ENCODE results near the gene AMOTL1. TPM values are rescaled to one million over a fixed set of nuclear protein-coding genes. Genes with fewer than 3 reads are reported as not detected.

AMOTL1 gene
- total and polyA plus RNA-seq, 2 of the 8 experiments (the other 6 are each of a cell fraction or from before 2014, with no cell fraction given), result 9.0 to 27.6 TPM

GRCh38 chr11:94734563-94735275 lies 33.4 kb upstream of the AMOTL1 start (continued):
- TF ChIP-seq RAD21 (IDR thresholded peaks at IDR 0.05 in 1 of 2, conservative IDR thresholded peaks at IDR 0.05 in 1 of 2; ENCODE audit: low read depth in 2 of 2, low read length in 2 of 2), result peak in 1 of 2 experiments; percentile 15; a peak in 1 of 4 replicates
- TF ChIP-seq CEBPB (IDR thresholded peaks at IDR 0.05; ENCODE audit: low read depth, low read length), result no peak
- TF ChIP-seq NRF1 (IDR thresholded peaks at IDR 0.05; ENCODE audit: low read depth, low read length), result no peak
- TF ChIP-seq HDAC2 (IDR thresholded peaks at IDR 0.05; ENCODE audit: borderline replicate concordance in 1 of 2, low read depth in 2 of 2, low read length in 2 of 2), result peak in 1 of 2 experiments; percentile 84; a peak in 1 of 4 replicates
- peak; percentile 56 for TF ChIP-seq ASH2L (IDR thresholded peaks at IDR 0.05; ENCODE audit: low read length)
- 0 out of 2 replicates have a peak, but pooled peaks have one; percentile 15 for TF ChIP-seq KDM1A (IDR thresholded peaks at IDR 0.05; ENCODE audit: borderline replicate concordance, low read length)
- no peak for TF ChIP-seq SUZ12 (IDR thresholded peaks at IDR 0.05; ENCODE audit: low read length)
- TF ChIP-seq CHD7 (IDR thresholded peaks at IDR 0.05; ENCODE audit: insufficient replicate concordance, low read length), result no peak
